Activated CD4-positive, alpha-beta T cell treated with anti-CD3 and anti-CD28 coated beads, Interleukin-2, amount 10 ng/mL, durations not matched to agents 7 days and 5 days (primary cell): ENCODE results near the gene DNASE1L3. TPM values are rescaled to one million over a fixed set of nuclear protein-coding genes. Genes with fewer than 3 reads are reported as not detected.
"Not testable (repeated sequence)": the region's sequence is repeated elsewhere in the genome, so short reads cannot be mapped to it uniquely, and the experiment has no call there.

Experiments
- CTCF ChIA-PET: fragments of 350-600 bp; sonication (Branson Sonifier 250); formaldehyde crosslinking; loops from one replicate; lab custom pipeline; 2021; ENCODE audit warnings: antibody characterized with exemption; lab: Charles Lee
- POLR2A ChIA-PET: fragments of 350-600 bp; sonication (Branson Sonifier 250); formaldehyde crosslinking; loops from one replicate; lab custom pipeline; 2021; ENCODE audit warnings: antibody characterized with exemption; lab: Charles Lee
- DNase-seq: peaks from one replicate; pipeline ENCODE4 v3.0.0-alpha.2; 2020
- H3K27ac Mint-ChIP-seq: one replicate; pipeline ENCODE4 v1.8.0; 2021; ENCODE audit warnings: mild to moderate bottlenecking, moderate library complexity, mixed read lengths
- H3K27me3 Mint-ChIP-seq: one replicate; pipeline ENCODE4 v1.8.0; 2021; ENCODE audit warnings: mixed read lengths
- H3K36me3 Mint-ChIP-seq: one replicate; pipeline ENCODE4 v1.8.0; 2021; ENCODE audit warnings: low read depth, mixed read lengths
- H3K4me1 Mint-ChIP-seq: one replicate; pipeline ENCODE4 v1.8.0; 2021; ENCODE audit warnings: mixed read lengths
- H3K4me3 Mint-ChIP-seq: one replicate; pipeline ENCODE4 v1.8.0; 2021; ENCODE audit warnings: mild to moderate bottlenecking, moderate library complexity, mixed read lengths
- H3K9me3 Mint-ChIP-seq: one replicate; pipeline ENCODE4 v1.8.0; 2021; ENCODE audit warnings: mixed read lengths
- total RNA-seq, 2 experiments: library from RNA; stranded (reverse); gene quantifications; one replicate each; pipeline ENCODE4 v1.2.3, GENCODE V29; 2021

Gene DNASE1L3
- total RNA-seq, 2 experiments from 2014 or later = not detected

GRCh38 chr3:58242860-58243259, 32.1 kb upstream of the DNASE1L3 start:
- peaks cover 11% of the 10 kb centered on the region for H3K4me1 Mint-ChIP-seq
- H3K36me3 Mint-ChIP-seq, DNase-seq, H3K4me3 Mint-ChIP-seq, POLR2A ChIA-PET, H3K27ac Mint-ChIP-seq, H3K9me3 Mint-ChIP-seq, H3K27me3 Mint-ChIP-seq: not testable (repeated sequence)
- CTCF ChIA-PET = interaction anchor here (0.9 kb wide), 1 partner anchor 63 kb away, joined by 5 read pairs; the partner anchor contains the start of genes HTD2 and RPP14

- H3K27me3 Mint-ChIP-seq = peaks cover 3% of the 10 kb centered on the region
- no peak overlapping the region for H3K4me3 Mint-ChIP-seq
- H3K27ac Mint-ChIP-seq = no peak overlapping the region
- CTCF ChIA-PET = interaction anchor here (0.9 kb wide), 1 partner anchor 64 kb away, joined by 5 read pairs; the partner anchor contains the start of genes HTD2 and RPP14
- no peak for DNase-seq
- POLR2A ChIA-PET = no interaction called here
- no peaks in the 10 kb centered on the region for H3K36me3 Mint-ChIP-seq
- no peaks in the 10 kb centered on the region for H3K9me3 Mint-ChIP-seq
- peaks cover 11% of the 10 kb centered on the region for H3K4me1 Mint-ChIP-seq
Observed at GRCh38 chr3:58242340-58242739, 31.6 kb upstream of the DNASE1L3 start.

GRCh38 chr3:58241306-58242044, 30.7 kb upstream of the DNASE1L3 start:
- Mint-ChIP-seq H3K4me3 (no peak overlapping the region), H3K4me1 (peaks cover 16% of the 10 kb centered on the region), H3K9me3 (no peaks in the 10 kb centered on the region), H3K27ac (no peak overlapping the region), H3K27me3 (peaks cover 3% of the 10 kb centered on the region), H3K36me3 (no peaks in the 10 kb centered on the region)
- no peak for DNase-seq
- CTCF ChIA-PET = interaction anchor here (0.8 to 0.9 kb wide), 2 partner anchors 40 to 65 kb away, joined by 3 to 5 read pairs; partner anchors contain the start of genes HTD2 and RPP14
- POLR2A ChIA-PET = no interaction called here

- Mint-ChIP-seq H3K27ac (no peak overlapping the region), H3K36me3 (no peaks in the 10 kb centered on the region), H3K4me3 (peak overlapping the region; percentile 89), H3K9me3 (no peaks in the 10 kb centered on the region), H3K27me3 (peaks cover 14% of the 10 kb centered on the region), H3K4me1 (peaks cover 20% of the 10 kb centered on the region)
- POLR2A ChIA-PET = no interaction called here
- no peak for DNase-seq
- CTCF ChIA-PET = interaction anchor here (0.9 to 1.9 kb wide), 4 partner anchors 7 to 68 kb away, joined by 3 to 8 read pairs (median 4); partner anchors contain the start of genes HTD2 and RPP14
Observed at GRCh38 chr3:58238830-58239229, 28.1 kb upstream of the DNASE1L3 start.

GRCh38 chr3:58237941-58238681, 27.3 kb upstream of the DNASE1L3 start:
- POLR2A ChIA-PET = no interaction called here
- peak; percentile 64 for DNase-seq
- Mint-ChIP-seq H3K36me3 (no peaks in the 10 kb centered on the region), H3K27me3 (peaks cover 19% of the 10 kb centered on the region), H3K4me1 (peaks cover 20% of the 10 kb centered on the region), H3K27ac (peak overlapping the region; percentile 79), H3K4me3 (peak overlapping the region; percentile 89), H3K9me3 (no peaks in the 10 kb centered on the region)
- CTCF ChIA-PET = interaction anchor here (0.6 to 1.9 kb wide), 4 partner anchors 10 to 213 kb away, joined by 3 to 8 read pairs (median 6); partner anchors contain the start of genes HTD2 and RPP14

GRCh38 chr3:58237238-58237940, 26.6 kb upstream of the DNASE1L3 start, which contains the start of gene ABHD6:
Gene ABHD6, plus strand, starts transcription at chr3:58237792. Its CDS starts 18,795 bp downstream, at chr3:58256587.
- Mint-ChIP-seq H3K27ac (peak within 1 kb of the TSS; percentile 80), H3K9me3 (no peaks in the 10 kb centered on the region), H3K4me3 (peak within 1 kb of the TSS; percentile 89), H3K36me3 (no peaks in the 10 kb centered on the region), H3K27me3 (peaks cover 26% of the 10 kb centered on the region), H3K4me1 (peaks cover 23% of the 10 kb centered on the region)
- DNase-seq = peak; percentile 76
- CTCF ChIA-PET = interaction anchor here (0.6 to 1.9 kb wide), 4 partner anchors 9 to 214 kb away, joined by 3 to 8 read pairs (median 6); partner anchors contain the start of genes HTD2 and RPP14
- POLR2A ChIA-PET = no interaction called here

GRCh38 chr3:58236527-58237237, 25.9 kb upstream of the DNASE1L3 start:
- no peak for DNase-seq
- H3K4me3 Mint-ChIP-seq = peak overlapping the region; percentile 83
- POLR2A ChIA-PET = no interaction called here
- peaks cover 33% of the 10 kb centered on the region for H3K27me3 Mint-ChIP-seq
- H3K4me1 Mint-ChIP-seq = peaks cover 23% of the 10 kb centered on the region
- no peaks in the 10 kb centered on the region for H3K9me3 Mint-ChIP-seq
- H3K27ac Mint-ChIP-seq = peak overlapping the region; percentile 80
- no peaks in the 10 kb centered on the region for H3K36me3 Mint-ChIP-seq
- CTCF ChIA-PET = no interaction called here

- Mint-ChIP-seq H3K27ac (no peak overlapping the region), H3K36me3 (no peaks in the 10 kb centered on the region), H3K9me3 (no peaks in the 10 kb centered on the region), H3K4me1 (peaks cover 21% of the 10 kb centered on the region), H3K4me3 (no peak overlapping the region), H3K27me3 (peaks cover 39% of the 10 kb centered on the region)
- ChIA-PET CTCF (interaction anchor here (0.8 kb wide), 1 partner anchor 99 kb away, joined by 4 read pairs; no protein-coding TSS in a partner anchor), POLR2A (no interaction called here)
- no peak for DNase-seq
Observed at GRCh38 chr3:58235970-58236369, 25.2 kb upstream of the DNASE1L3 start.

GRCh38 chr3:58234516-58234931, 23.8 kb upstream of the DNASE1L3 start:
- Mint-ChIP-seq H3K9me3 (no peaks in the 10 kb centered on the region), H3K27ac (no peak overlapping the region), H3K36me3 (no peaks in the 10 kb centered on the region), H3K4me3 (no peak overlapping the region), H3K4me1 (peaks cover 19% of the 10 kb centered on the region), H3K27me3 (peaks cover 46% of the 10 kb centered on the region)
- no peak for DNase-seq
- ChIA-PET POLR2A (no interaction called here), CTCF (interaction anchor here (0.8 to 4.0 kb wide), 3 partner anchors 10 to 72 kb away, joined by 3 to 14 read pairs (median 3); partner anchors contain the start of genes HTD2 and RPP14)

- H3K9me3 Mint-ChIP-seq = no peaks in the 10 kb centered on the region
- no peak overlapping the region for H3K4me3 Mint-ChIP-seq
- H3K27me3 Mint-ChIP-seq = peaks cover 57% of the 10 kb centered on the region
- no peak for DNase-seq
- ChIA-PET POLR2A (no interaction called here), CTCF (interaction anchor here (0.8 to 4.0 kb wide), 3 partner anchors 8 to 75 kb away, joined by 3 to 14 read pairs (median 8); partner anchors contain the start of genes HTD2 and RPP14)
- H3K4me1 Mint-ChIP-seq = peaks cover 9% of the 10 kb centered on the region
- H3K27ac Mint-ChIP-seq = no peak overlapping the region
- no peaks in the 10 kb centered on the region for H3K36me3 Mint-ChIP-seq
Observed at GRCh38 chr3:58231666-58232065, 20.9 kb upstream of the DNASE1L3 start.

- DNase-seq = no peak
- ChIA-PET POLR2A (no interaction called here), CTCF (interaction anchor here (0.7 to 2.6 kb wide), 5 partner anchors 8 to 489 kb away, joined by 3 to 8 read pairs (median 3); no protein-coding TSS in a partner anchor)
- Mint-ChIP-seq H3K4me1 (peaks cover 5% of the 10 kb centered on the region), H3K9me3 (no peaks in the 10 kb centered on the region), H3K36me3 (no peaks in the 10 kb centered on the region), H3K27ac (no peak overlapping the region), H3K4me3 (no peak overlapping the region), H3K27me3 (peaks cover 55% of the 10 kb centered on the region)
Observed at GRCh38 chr3:58230876-58231552, 20.2 kb upstream of the DNASE1L3 start.
